ENCODE data around the gene TUBA1C.
"Not testable (repeated sequence)": the region's sequence is repeated elsewhere in the genome, so short reads cannot be mapped to it uniquely, and the experiment has no call there.

The TUBA1C gene

DNA sequence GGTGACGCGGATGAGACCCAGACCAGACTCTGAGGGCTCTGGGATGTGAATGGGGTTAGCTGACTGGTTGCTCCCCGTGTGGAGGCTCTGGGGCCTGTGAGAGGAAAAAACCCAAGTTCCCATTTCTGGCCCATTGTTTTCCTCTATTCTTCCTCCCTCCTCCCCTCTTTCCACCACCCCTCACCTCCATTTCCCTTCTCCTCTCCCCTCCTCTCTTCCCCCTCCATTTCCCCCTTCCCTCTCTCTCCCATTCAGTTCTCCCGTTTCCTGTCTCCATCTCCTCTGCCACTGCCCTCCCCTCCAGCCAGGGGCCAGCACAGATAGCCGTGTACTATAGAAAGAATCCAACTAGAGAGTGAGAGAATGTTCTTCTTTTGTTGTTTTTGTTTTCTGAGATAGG is 17.4 kb downstream of the TUBA1C start (continued):
- TF ChIP-seq ZNF133 (tag by site-specific recombination; IDR thresholded peaks at IDR 0.05) (0 out of 2 replicates have a peak, but pooled peaks have one; percentile 14), ZNF366 (tag by site-specific recombination; conservative IDR thresholded peaks at IDR 0.05) (peak; percentile 88), ZNF132 (tag by site-specific recombination; IDR thresholded peaks at IDR 0.05; ENCODE audit: borderline replicate concordance) (no peak)

DNA sequence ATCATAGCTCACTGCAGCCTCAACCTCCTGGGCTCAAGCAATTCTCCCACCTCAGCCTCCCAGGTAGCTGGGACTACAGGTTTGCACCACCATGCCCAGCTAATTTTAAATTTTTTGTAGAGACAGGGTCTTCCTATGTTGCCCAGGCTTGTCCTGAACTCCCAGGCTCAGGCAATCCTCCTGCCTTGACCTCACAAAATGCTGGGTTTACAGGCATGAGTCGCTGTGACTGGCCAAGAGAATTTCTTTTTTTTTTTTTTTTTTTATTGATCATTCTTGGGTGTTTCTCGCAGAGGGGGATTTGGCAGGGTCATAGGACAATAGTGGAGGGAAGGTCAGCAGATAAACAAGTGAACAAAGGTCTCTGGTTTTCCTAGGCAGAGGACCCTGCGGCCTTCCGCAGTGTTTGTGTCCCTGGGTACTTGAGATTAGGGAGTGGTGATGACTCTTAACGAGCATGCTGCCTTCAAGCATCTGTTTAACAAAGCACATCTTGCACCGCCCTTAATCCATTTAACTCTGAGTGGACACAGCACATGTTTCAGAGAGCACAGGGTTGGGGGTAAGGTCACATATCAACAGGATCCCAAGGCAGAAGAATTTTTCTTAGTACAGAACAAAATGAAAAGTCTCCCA is 18.0 kb downstream of the TUBA1C start:
- CTCF ChIA-PET, result interaction anchor here (0.6 to 8.9 kb wide), 12 partner anchors 8 to 298 kb away, joined by 3 to 208 read pairs (median 4); partner anchors contain the start of genes DNAJC22 and PRPH
- not testable (repeated sequence) for H3K27ac ChIP-seq (ENCODE audit: extremely low read depth, low read depth, low read length); H3K36me3 ChIP-seq (ENCODE audit: control insufficient read depth in 2 of 2, insufficient read depth in 1 of 2, low read length in 2 of 2); H3K4me3 ChIP-seq (ENCODE audit: low read depth, low read length); H3K4me1 ChIP-seq (ENCODE audit: control insufficient read depth, insufficient read depth, low read length); H3K9me3 ChIP-seq (ENCODE audit: control insufficient read depth, insufficient read depth, low read depth, low read length)
- POLR2A ChIA-PET, result interaction anchor here (0.8 to 2.0 kb wide), 3 partner anchors 13 to 17 kb away, joined by 3 to 16 read pairs (median 3); no protein-coding TSS in a partner anchor
- TF ChIP-seq ZNF362 (tag by site-specific recombination; IDR thresholded peaks at IDR 0.05) (peak; percentile 70), KLF17 (tag by site-specific recombination; IDR thresholded peaks at IDR 0.05) (peak; percentile 39; the same call in 1 of the 2 replicates)

- Histone ChIP-seq H3K27ac (ENCODE audit: extremely low read depth, low read depth, low read length) (no peak overlapping the region), H3K4me3 (ENCODE audit: low read depth, low read length) (no peak overlapping the region), H3K36me3 (ENCODE audit: control insufficient read depth in 2 of 2, insufficient read depth in 1 of 2, low read length in 2 of 2) (peaks cover 0 to 3% of the 10 kb centered on the region in 2 experiments; a peak in 1 of 3 replicates), H3K9me3 (ENCODE audit: control insufficient read depth, insufficient read depth, low read depth, low read length) (no peaks in the 10 kb centered on the region), H3K4me1 (ENCODE audit: control insufficient read depth, insufficient read depth, low read length) (peaks cover 4% of the 10 kb centered on the region; the same call in 1 of the 2 replicates)
- ChIA-PET CTCF (interaction anchor here (0.6 to 8.9 kb wide), 14 partner anchors 8 to 478 kb away, joined by 3 to 208 read pairs (median 4); partner anchors contain the start of genes DNAJC22 and PRPH), POLR2A (interaction anchor here (1.4 kb wide), 1 partner anchor 13 kb away, joined by 3 read pairs; no protein-coding TSS in a partner anchor)
- no peak for TF ChIP-seq ZNF48 (tag by site-specific recombination; IDR thresholded peaks at IDR 0.05)
- TF ChIP-seq KLF16 (tag by site-specific recombination; IDR thresholded peaks at IDR 0.05), result no peak
- no peak for TF ChIP-seq ZNF433 (tag by site-specific recombination; IDR thresholded peaks at IDR 0.05; ENCODE audit: low read depth)
- no peak for TF ChIP-seq BCL11A (tag by site-specific recombination; IDR thresholded peaks at IDR 0.05; ENCODE audit: low read depth)
- no peak for TF ChIP-seq ZNF169 (tag by site-specific recombination; IDR thresholded peaks at IDR 0.05)
- no peak for TF ChIP-seq ZSCAN30 (tag by site-specific recombination; IDR thresholded peaks at IDR 0.05)
- peak; percentile 30; the same call in 1 of the 2 replicates for TF ChIP-seq ZNF692 (tag by site-specific recombination; IDR thresholded peaks at IDR 0.05)
- TF ChIP-seq ZNF202 (tag by site-specific recombination; IDR thresholded peaks at IDR 0.05; ENCODE audit: borderline replicate concordance), result 0 out of 2 replicates have a peak, but pooled peaks have one; percentile 13
- peak; percentile 31; the same call in 1 of the 2 replicates for TF ChIP-seq ZBTB17 (tag by site-specific recombination; IDR thresholded peaks at IDR 0.05)
- TF ChIP-seq IKZF3 (tag by site-specific recombination; IDR thresholded peaks at IDR 0.05), result no peak
- peak; percentile 24; the same call in 1 of the 2 replicates for TF ChIP-seq ZFP69B (tag by site-specific recombination; IDR thresholded peaks at IDR 0.05)
- TF ChIP-seq ZNF785 (tag by site-specific recombination; IDR thresholded peaks at IDR 0.05), result no peak
- TF ChIP-seq ZNF76 (tag by site-specific recombination; IDR thresholded peaks at IDR 0.05; ENCODE audit: borderline replicate concordance, low read depth), result no peak
- peak; percentile 53 for TF ChIP-seq ZFHX2 (tag by site-specific recombination; conservative IDR thresholded peaks at IDR 0.05)
Measured at GRCh38 chr12:49283541-49284429, 18.9 kb downstream of the TUBA1C start.
